GM18909 (cell line): ENCODE measurements around the gene PFKP.

Source experiments
- ATAC-seq: cut with Tn5 transposase; IDR thresholded peaks from one replicate; pipeline ENCODE4 v1.9.1; 2021; ENCODE audit warnings: mild to moderate bottlenecking; ENCODE audit not compliant: unreplicated experiment, poor library complexity

The PFKP gene

DNA sequence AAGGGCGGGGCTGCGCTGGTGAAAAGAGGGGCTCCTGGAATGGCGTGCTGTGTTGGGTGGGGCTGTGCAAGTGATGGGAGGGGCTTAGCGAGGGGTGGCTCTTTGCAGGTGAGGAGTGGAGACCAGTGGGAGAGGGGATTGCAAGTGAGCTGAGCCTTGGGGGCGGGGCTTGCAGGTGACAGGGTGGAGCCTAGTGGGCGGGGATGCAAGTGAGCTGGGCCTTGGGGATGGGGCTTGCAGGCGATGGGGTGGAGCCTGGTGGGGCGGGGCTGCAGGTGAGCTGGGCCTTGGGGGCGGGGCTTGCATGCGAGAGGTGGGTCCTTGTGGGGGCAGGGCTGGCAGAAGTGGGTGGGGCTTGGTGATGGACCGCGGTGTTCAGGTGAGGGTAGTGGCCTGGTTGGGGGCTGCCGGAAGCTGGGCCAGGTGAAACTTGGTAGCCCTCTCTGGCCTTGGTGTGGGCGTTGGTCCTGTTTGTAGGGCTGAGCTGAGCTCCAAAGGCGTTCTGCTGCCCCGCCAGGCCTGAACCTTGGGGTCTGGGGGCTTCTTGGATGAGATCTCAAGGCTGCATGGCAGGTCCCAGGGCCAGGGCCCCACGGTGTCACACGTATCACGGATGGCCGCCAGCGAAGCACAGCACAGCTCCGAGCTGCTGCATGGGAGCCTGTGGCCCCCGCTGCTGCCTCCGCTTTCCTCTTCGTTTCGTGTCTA lies 106.0 kb downstream of the PFKP start:
- peak; percentile 33 for ATAC-seq

DNA sequence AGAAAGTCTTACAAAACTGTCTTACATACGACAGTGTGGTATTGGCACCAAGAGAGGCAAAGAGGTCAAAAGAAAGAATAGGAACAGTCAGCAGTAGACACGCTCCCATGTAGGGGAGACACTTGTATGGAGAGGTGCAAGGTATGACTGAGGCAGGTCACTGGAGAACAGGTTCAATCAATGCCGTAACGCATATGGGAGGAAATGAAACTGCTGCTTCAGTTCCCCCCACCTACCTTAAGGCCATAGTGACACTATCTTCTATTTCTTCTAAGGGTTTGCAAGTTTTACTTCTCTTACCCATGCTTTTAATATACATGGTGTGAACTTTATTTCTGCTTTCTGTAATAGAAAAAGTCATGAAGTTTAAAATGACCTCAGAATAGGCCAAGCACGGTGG lies 110.7 kb downstream of the PFKP start:
- no peak for ATAC-seq

DNA sequence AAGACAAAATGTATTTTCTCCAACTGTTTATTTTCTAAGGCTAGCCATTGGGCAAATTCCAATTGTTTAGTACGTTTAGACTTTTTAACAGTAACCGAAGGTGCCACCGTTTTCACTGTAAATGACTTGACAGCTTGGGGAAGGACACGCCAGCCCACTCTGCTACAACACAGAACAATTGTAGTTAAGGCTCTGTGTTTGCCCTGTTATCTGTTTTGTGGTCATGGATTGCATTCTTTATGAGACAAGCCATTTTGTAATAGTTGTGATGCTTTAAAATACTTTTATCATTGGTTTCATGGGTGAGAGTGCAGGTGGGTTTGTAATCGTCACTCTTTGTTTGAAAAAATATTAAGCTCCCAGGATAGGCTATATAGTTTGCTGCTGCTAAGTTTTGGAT lies 111.8 kb downstream of the PFKP start:
- no peak for ATAC-seq

DNA sequence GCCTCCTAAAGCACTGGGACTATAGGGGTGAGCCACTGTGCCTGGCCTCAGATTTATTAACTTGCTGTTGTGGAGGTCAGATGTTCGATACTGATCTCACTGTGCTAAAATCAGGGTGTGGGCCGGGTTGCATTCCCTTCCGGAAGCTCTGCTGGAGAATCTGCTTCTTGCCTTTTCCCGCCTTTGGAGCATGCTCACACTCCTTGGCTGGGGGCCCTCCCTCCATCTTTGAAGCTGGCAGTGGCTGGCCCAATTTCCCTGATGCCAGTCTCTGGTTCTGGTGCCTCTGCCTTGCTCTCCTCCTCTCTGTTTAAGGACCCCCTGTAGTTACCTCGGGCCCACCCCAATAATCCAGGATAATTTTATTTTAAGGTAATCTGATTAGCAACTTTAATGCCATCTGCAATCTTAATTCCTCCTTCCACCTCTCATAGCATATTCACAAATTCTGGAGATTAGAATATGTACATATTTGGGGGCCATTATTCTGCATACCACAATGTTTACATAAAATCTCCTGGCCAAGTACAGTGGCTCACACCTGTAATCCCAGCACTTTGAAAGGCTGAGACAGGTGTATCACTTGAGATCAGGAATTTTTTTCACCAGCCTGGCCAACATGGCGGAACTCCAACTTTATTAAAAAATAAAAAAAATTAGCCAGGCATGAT lies 113.1 kb downstream of the PFKP start:
- ATAC-seq, result no peak

DNA sequence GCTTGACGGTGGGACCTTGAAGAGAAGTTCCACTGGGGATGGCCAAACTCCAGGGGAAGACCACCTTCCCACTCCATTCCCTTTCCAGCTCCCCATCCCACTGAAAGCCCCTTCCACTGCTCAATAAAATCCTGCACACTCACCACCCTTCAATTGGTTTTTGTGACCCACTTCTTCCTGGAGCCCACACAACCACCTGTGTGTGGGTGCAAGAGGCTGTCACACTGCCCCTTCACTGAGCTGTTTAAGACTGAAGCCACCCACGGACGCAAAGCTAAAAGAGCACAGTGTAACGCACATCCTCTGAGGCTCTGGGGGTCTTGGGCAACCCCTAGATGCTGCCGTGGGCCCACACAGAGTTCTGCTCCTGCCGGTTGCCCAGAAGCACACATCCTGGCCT lies 118.0 kb downstream of the PFKP start:
- no peak for ATAC-seq

DNA sequence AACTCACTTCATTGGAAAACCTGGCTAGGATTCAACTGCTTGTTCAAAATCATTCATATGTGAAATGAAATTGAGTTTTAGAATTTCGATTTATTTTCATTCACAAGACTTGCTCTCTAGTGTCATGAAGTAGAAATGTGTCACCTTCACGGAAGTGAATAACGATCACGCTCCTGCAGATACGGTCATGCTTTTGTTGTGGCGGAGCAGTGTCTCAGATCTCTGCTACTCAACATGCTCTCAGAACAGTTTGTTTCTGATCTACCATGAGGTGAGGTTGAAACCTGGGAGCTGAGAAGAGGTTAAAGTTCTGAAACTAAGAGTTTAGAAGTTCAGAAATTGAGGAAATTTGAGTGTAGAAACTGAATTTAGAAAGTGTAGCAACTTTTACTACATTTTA lies 119.0 kb downstream of the PFKP start:
- ATAC-seq, result no peak
